Fibroblast of lung (primary cell): ENCODE results near the gene FRMD4A. TPM values are rescaled to one million over a fixed set of nuclear protein-coding genes. Genes with fewer than 3 reads are reported as not detected.

Source experiments
- DNase-seq, 2 donors: peaks; one replicate each; pipeline versions ENCODE4 v3.0.0 to v3.0.0-alpha.2; 2010; ENCODE audit warnings: low read depth in 2 of 2
- H2AFZ ChIP-seq: 2 replicates; pipeline ENCODE4 v1.5.1; 2012; ENCODE audit warnings: low read length, control low read depth, inconsistent platforms
- H3K27ac ChIP-seq: 2 replicates; pipeline ENCODE4 v1.5.1; 2011; ENCODE audit warnings: low read length, control low read depth; ENCODE audit not compliant: insufficient read depth
- H3K27me3 ChIP-seq: 2 replicates; pipeline ENCODE4 v1.5.1; 2011; ENCODE audit warnings: mild to moderate bottlenecking, low read length; ENCODE audit not compliant: control insufficient read depth, insufficient read depth
- H3K36me3 ChIP-seq: 2 replicates; pipeline ENCODE4 v1.5.1; 2011; ENCODE audit warnings: low read length; ENCODE audit not compliant: control insufficient read depth, insufficient read depth
- H3K4me1 ChIP-seq: 2 replicates; pipeline ENCODE4 v1.5.1; 2011; ENCODE audit warnings: low read length; ENCODE audit not compliant: control insufficient read depth, insufficient read depth; ENCODE audit errors: extremely low read depth
- H3K4me2 ChIP-seq: 2 replicates; pipeline ENCODE4 v1.5.1; 2011; ENCODE audit warnings: low read length, control low read depth; ENCODE audit not compliant: insufficient read depth; ENCODE audit errors: extremely low read depth
- H3K4me3 ChIP-seq, 4 experiments: fragments of 200-600 bp in 1 of 4; sonication (generic) in 1 of 4; replicated peaks in 1 of 4; 2 replicates each; pipeline ENCODE4 v1.5.1; 2011 to 2016; ENCODE audit warnings: low read length in 4 of 4, low read depth in 3 of 4, mild to moderate bottlenecking in 3 of 4, control low read depth in 2 of 4, inconsistent platforms in 1 of 4, mixed read lengths in 1 of 4; ENCODE audit not compliant: insufficient read depth in 1 of 4; ENCODE audit errors: control extremely low read depth in 1 of 4
- H3K79me2 ChIP-seq: 2 replicates; pipeline ENCODE4 v1.5.1; 2012; ENCODE audit warnings: mild to moderate bottlenecking, low read length, inconsistent platforms; ENCODE audit not compliant: control insufficient read depth, insufficient read depth
- H3K9ac ChIP-seq: 2 replicates; pipeline ENCODE4 v1.5.1; 2011; ENCODE audit warnings: mild to moderate bottlenecking, low read length, control low read depth; ENCODE audit not compliant: insufficient read depth
- H3K9me3 ChIP-seq: 2 replicates; pipeline ENCODE4 v1.5.1; 2012; ENCODE audit warnings: low read depth, low read length; ENCODE audit not compliant: control insufficient read depth, insufficient read depth
- H4K20me1 ChIP-seq: 2 replicates; pipeline ENCODE4 v1.5.1; 2011; ENCODE audit warnings: low read length; ENCODE audit not compliant: control insufficient read depth, insufficient read depth; ENCODE audit errors: extremely low read depth
- EZH2 ChIP-seq: IDR thresholded peaks from 2 replicates; pipeline ENCODE4 v1.5.1; 2012; ENCODE audit warnings: low read length, control low read depth, mild to moderate bottlenecking; ENCODE audit errors: missing control alignments
- polyA plus RNA-seq, 2 donors: library from polyadenylated mRNA; depleted of rRNA in 1 of 2; stranded (reverse) in 1 of 2; unstranded in 1 of 2; fragments of >200 nt; gene quantifications; 2 replicates each; pipeline ENCODE4 v1.2.1, GENCODE V29; 2011 to 2012; ENCODE audit warnings: missing spikeins in 1 of 2
- total RNA-seq: library from RNA; depleted of rRNA; stranded (reverse); fragments of >200 nt; gene quantifications from 2 replicates; pipeline ENCODE4 v1.2.1, GENCODE V29; 2014
- TF ChIP-seq, protein P1 (sequence below), 2 donors: IDR thresholded peaks in 1 of 2; conservative IDR thresholded peaks in 1 of 2; 1 replicate in 1 of 2; 2 replicates in 1 of 2; pipeline ENCODE4 v1.5.1; 2011 to 2012; ENCODE audit warnings: low read length in 2 of 2, control low read depth in 1 of 2, inconsistent platforms in 1 of 2, low read depth in 1 of 2, mild to moderate bottlenecking in 1 of 2

FRMD4A gene
- total and polyA plus RNA-seq, 2 donors (not counting 1 experiment from before 2014, with no cell fraction given), result 26.9 to 63.6 TPM

DNA sequence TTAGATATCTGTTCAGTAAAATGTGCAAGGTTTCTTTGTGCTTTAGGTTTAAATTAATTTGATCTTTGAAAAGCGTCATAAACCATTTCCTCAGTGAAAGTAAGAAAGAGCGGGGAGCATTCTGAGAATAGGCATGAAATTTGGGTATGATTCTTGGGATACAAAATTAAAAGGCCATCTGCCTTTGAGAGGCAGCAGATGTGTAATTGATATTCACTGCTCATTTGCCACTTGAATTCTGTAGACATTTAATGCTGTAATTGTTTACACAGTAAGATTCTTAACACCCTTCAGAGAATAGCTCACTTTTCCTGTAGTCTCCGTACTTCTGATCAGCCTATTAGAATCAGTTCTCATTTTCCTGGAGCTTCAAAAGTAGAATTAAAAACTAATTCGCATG lies 18.7 kb downstream of the FRMD4A start:
- no peak for TF ChIP-seq EZH2
- TF ChIP-seq, protein P1, sequence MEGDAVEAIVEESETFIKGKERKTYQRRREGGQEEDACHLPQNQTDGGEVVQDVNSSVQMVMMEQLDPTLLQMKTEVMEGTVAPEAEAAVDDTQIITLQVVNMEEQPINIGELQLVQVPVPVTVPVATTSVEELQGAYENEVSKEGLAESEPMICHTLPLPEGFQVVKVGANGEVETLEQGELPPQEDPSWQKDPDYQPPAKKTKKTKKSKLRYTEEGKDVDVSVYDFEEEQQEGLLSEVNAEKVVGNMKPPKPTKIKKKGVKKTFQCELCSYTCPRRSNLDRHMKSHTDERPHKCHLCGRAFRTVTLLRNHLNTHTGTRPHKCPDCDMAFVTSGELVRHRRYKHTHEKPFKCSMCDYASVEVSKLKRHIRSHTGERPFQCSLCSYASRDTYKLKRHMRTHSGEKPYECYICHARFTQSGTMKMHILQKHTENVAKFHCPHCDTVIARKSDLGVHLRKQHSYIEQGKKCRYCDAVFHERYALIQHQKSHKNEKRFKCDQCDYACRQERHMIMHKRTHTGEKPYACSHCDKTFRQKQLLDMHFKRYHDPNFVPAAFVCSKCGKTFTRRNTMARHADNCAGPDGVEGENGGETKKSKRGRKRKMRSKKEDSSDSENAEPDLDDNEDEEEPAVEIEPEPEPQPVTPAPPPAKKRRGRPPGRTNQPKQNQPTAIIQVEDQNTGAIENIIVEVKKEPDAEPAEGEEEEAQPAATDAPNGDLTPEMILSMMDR (conservative IDR thresholded peaks at IDR 0.05 in 1 of 2, IDR thresholded peaks at IDR 0.05 in 1 of 2; ENCODE audit: low read depth in 1 of 2, low read length in 2 of 2), result no peak
- Histone ChIP-seq H2AFZ (no peak overlapping the region), H3K4me2 (no peak overlapping the region), H3K4me3 (no peak overlapping the region), H3K79me2 (no peaks in the 10 kb centered on the region), H3K4me1 (no peaks in the 10 kb centered on the region), H3K27ac (no peak overlapping the region), H3K36me3 (no peaks in the 10 kb centered on the region), H3K9me3 (no peaks in the 10 kb centered on the region), H3K9ac (no peak overlapping the region), H4K20me1 (no peaks in the 10 kb centered on the region), H3K27me3 (peaks cover 13% of the 10 kb centered on the region)
- no peak for DNase-seq

DNA sequence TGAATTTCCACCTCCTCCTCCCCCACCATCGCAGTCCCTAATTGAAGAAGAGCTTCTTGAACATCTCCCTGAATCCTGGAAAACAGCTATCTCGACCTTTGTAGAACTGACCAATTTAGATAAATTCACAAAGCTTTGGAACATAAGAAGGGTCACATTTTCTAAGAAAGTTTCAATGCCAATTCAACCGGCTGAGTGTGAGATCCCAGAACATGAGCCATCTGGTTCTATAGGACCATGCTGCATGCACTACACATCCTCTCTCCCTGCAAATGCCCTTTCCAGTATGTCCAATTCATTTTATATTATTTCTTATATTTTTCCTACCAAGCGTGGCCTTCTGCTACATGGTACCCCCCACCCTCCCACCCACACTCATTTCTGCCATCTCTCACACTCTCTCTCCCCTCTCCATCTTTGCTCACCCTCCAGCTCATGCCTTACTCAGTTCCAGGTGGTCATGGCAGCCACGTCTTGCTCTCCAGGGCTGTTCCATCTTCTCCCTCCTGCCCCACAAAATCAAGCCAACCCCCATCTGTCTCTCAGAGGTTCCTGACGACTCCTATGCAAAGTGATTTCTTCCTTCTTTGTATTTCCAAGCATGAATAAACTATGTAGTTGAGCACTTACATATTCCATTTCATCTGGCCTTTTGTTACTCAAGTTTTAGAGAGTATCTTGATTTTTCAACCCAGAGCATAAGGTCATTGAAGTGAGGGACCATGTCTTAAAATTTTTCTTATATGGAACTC lies 19.3 kb downstream of the FRMD4A start:
- Histone ChIP-seq H3K27me3 (peaks cover 13% of the 10 kb centered on the region), H3K4me2 (no peak overlapping the region), H3K79me2 (no peaks in the 10 kb centered on the region), H3K27ac (no peak overlapping the region), H3K4me1 (no peaks in the 10 kb centered on the region), H3K9me3 (no peaks in the 10 kb centered on the region), H3K4me3 (no peak overlapping the region), H3K36me3 (no peaks in the 10 kb centered on the region), H4K20me1 (no peaks in the 10 kb centered on the region), H3K9ac (no peak overlapping the region), H2AFZ (no peak overlapping the region)
- TF ChIP-seq, protein P1 (conservative IDR thresholded peaks at IDR 0.05 in 1 of 2, IDR thresholded peaks at IDR 0.05 in 1 of 2; ENCODE audit: low read depth in 1 of 2, low read length in 2 of 2), result no peak
- TF ChIP-seq EZH2, result no peak
- no peak for DNase-seq

DNA sequence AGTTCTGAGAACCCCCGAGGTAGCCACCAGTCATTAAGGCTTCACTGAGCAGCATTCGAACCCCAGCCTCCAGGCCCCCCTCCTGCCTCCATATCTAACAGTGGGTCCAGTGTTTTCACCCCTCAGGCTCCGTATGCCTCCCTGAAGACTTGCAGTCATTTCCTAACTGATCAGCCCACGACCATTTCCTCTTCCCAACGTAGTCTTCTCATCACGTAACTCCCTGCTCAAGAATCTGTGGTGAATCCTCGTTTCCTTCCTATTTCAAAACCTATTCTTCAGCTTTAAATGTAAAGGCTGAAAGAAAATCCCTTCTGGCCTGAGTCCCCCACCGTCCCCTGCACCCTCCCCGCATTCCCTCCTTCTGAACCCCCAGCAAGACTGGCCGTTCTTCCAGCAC lies 21.1 kb downstream of the FRMD4A start:
- no peak overlapping the region for H3K9ac ChIP-seq
- H3K4me3 ChIP-seq, result no peak overlapping the region
- H3K36me3 ChIP-seq, result no peaks in the 10 kb centered on the region
- no peaks in the 10 kb centered on the region for H3K4me1 ChIP-seq
- no peak overlapping the region for H3K27ac ChIP-seq
- TF ChIP-seq EZH2, result no peak
- TF ChIP-seq, protein P1 (conservative IDR thresholded peaks at IDR 0.05 in 1 of 2, IDR thresholded peaks at IDR 0.05 in 1 of 2; ENCODE audit: low read depth in 1 of 2, low read length in 2 of 2), result no peak
- no peaks in the 10 kb centered on the region for H3K9me3 ChIP-seq
- no peak overlapping the region for H3K4me2 ChIP-seq
- no peak for DNase-seq
- H3K27me3 ChIP-seq, result peaks cover 22% of the 10 kb centered on the region
- no peak overlapping the region for H2AFZ ChIP-seq
- H3K79me2 ChIP-seq, result no peaks in the 10 kb centered on the region
- no peaks in the 10 kb centered on the region for H4K20me1 ChIP-seq
